HepG2 (cell line): ENCODE results near the gene MLANA. TPM values are rescaled to one million over a fixed set of nuclear protein-coding genes. Genes with fewer than 3 reads are reported as not detected.

ENCODE experiments used
- CCDC6 ChIP-seq: sonication (generic); formaldehyde crosslinking; IDR thresholded peaks from 2 replicates; pipeline ENCODE4 v1.8.1; 2022; ENCODE audit warnings: mild to moderate bottlenecking, missing genetic modification reagents, moderate library complexity
- EP300 ChIP-seq, 3 experiments: sonication (generic) in 1 of 3; formaldehyde crosslinking in 1 of 3; IDR thresholded peaks; 2 replicates each; pipeline versions ENCODE4 v1.5.1 to v1.6.1; 2011 to 2020; ENCODE audit warnings: low read depth in 2 of 3, low read length in 2 of 3, borderline replicate concordance in 1 of 3, improper control_type of control experiment in 1 of 3, mild to moderate bottlenecking in 1 of 3, missing genetic modification reagents in 1 of 3, moderate library complexity in 1 of 3
- FOXP1 ChIP-seq, 2 experiments: fragments of 450-650 bp in 1 of 2; IDR thresholded peaks; 2 replicates each; pipeline ENCODE4 v1.6.1; 2017 to 2018; ENCODE audit warnings: antibody characterized with exemption in 1 of 2
- GATAD1 ChIP-seq: IDR thresholded peaks from 2 replicates; pipeline ENCODE4 v1.6.1; 2016; ENCODE audit warnings: missing genetic modification reagents, missing compliant biosample characterization
- HDAC1 ChIP-seq: sonication (generic); formaldehyde crosslinking; IDR thresholded peaks from 2 replicates; pipeline ENCODE4 v1.5.1; 2020; ENCODE audit warnings: mild to moderate bottlenecking, missing genetic modification reagents
- MAFF ChIP-seq: IDR thresholded peaks from 2 replicates; pipeline ENCODE4 v1.6.1; 2011; ENCODE audit warnings: low read depth, low read length, improper control_type of control experiment
- MLLT10 ChIP-seq: sonication (generic); formaldehyde crosslinking; IDR thresholded peaks from 2 replicates; pipeline ENCODE4 v1.4.0; 2020; ENCODE audit warnings: missing genetic modification reagents
- NRL ChIP-seq: sonication (generic); formaldehyde crosslinking; IDR thresholded peaks from 2 replicates; pipeline ENCODE4 v1.5.0; 2020; ENCODE audit warnings: missing genetic modification reagents, mild to moderate bottlenecking, moderate library complexity, borderline replicate concordance
- REPIN1 ChIP-seq: sonication (generic); formaldehyde crosslinking; IDR thresholded peaks from 2 replicates; pipeline ENCODE4 v1.8.0; 2022; ENCODE audit warnings: missing genetic modification reagents, low read depth, mild to moderate bottlenecking, borderline replicate concordance
- RXRA ChIP-seq: sonication (generic); formaldehyde crosslinking; IDR thresholded peaks from 2 replicates; pipeline ENCODE4 v1.5.1; 2020; ENCODE audit warnings: missing genetic modification reagents
- TGIF2 ChIP-seq: IDR thresholded peaks from 2 replicates; pipeline ENCODE4 v1.6.1; 2016; ENCODE audit warnings: control low read depth, missing compliant biosample characterization
- TOE1 ChIP-seq: sonication (generic); formaldehyde crosslinking; IDR thresholded peaks from 2 replicates; pipeline ENCODE4 v1.4.0; 2020; ENCODE audit warnings: mild to moderate bottlenecking, missing genetic modification reagents
- XBP1 ChIP-seq: sonication (generic); formaldehyde crosslinking; IDR thresholded peaks from 2 replicates; pipeline ENCODE4 v1.5.0; 2020; ENCODE audit warnings: missing genetic modification reagents
- ZBTB38 ChIP-seq: sonication (generic); formaldehyde crosslinking; IDR thresholded peaks from 2 replicates; pipeline ENCODE4 v1.5.1; 2020; ENCODE audit warnings: mild to moderate bottlenecking, missing genetic modification reagents
- ZNF703 ChIP-seq: sonication (generic); formaldehyde crosslinking; IDR thresholded peaks from 2 replicates; pipeline ENCODE4 v1.5.1; 2020; ENCODE audit warnings: missing genetic modification reagents, mild to moderate bottlenecking, moderate library complexity, borderline replicate concordance
- ZNF746 ChIP-seq: sonication (generic); formaldehyde crosslinking; IDR thresholded peaks from 2 replicates; pipeline ENCODE4 v1.8.0; 2022; ENCODE audit warnings: mild to moderate bottlenecking, missing genetic modification reagents
- polyA plus RNA-seq, 8 experiments: library from polyadenylated mRNA; depleted of rRNA in 3 of 8; stranded (reverse) in 7 of 8; unstranded in 1 of 8; fragments of >200 nt; fragmentation: Illumina TruSeq in 4 of 8; extraction: Trizol in 4 of 8; gene quantifications; 2 replicates each; pipeline versions ENCODE4 v1.2.1 to v1.2.3, GENCODE V29; 2011 to 2016; ENCODE audit warnings: low read depth in 4 of 8, missing spikeins in 1 of 8, mixed read lengths in 1 of 8; ENCODE audit not compliant: insufficient read depth in 1 of 8
- total RNA-seq, 5 experiments: library from RNA; depleted of rRNA; stranded (reverse); fragments of >200 nt; fragmentation: Illumina TruSeq; extraction: Trizol; gene quantifications; 2 replicates each; pipeline ENCODE4 v1.2.3, GENCODE V29; 2016; ENCODE audit warnings: low read depth in 1 of 5
- TF ChIP-seq, protein P1 (sequence below): sonication (generic); formaldehyde crosslinking; IDR thresholded peaks from 2 replicates; pipeline ENCODE4 v1.5.1; 2020; ENCODE audit warnings: mild to moderate bottlenecking, missing genetic modification reagents
- TF ChIP-seq, protein P2 (sequence below): sonication (generic); formaldehyde crosslinking; IDR thresholded peaks from 2 replicates; pipeline ENCODE4 v1.4.0; 2020; ENCODE audit warnings: mild to moderate bottlenecking, missing genetic modification reagents, borderline replicate concordance
- TF ChIP-seq, protein P3 (sequence below): sonication (generic); formaldehyde crosslinking; IDR thresholded peaks from 2 replicates; pipeline ENCODE4 v1.5.0; 2020; ENCODE audit warnings: mild to moderate bottlenecking, missing genetic modification reagents, moderate library complexity
- TF ChIP-seq, protein P4 (sequence below): IDR thresholded peaks from 2 replicates; pipeline ENCODE4 v1.6.1; 2016
- TF ChIP-seq, protein P5 (sequence below): sonication (generic); formaldehyde crosslinking; IDR thresholded peaks from 2 replicates; pipeline ENCODE4 v1.5.1; 2020; ENCODE audit warnings: missing genetic modification reagents, mild to moderate bottlenecking, borderline replicate concordance
- TF ChIP-seq, protein P6 (sequence below): sonication (generic); formaldehyde crosslinking; IDR thresholded peaks from 2 replicates; pipeline ENCODE4 v1.5.1; 2020; ENCODE audit warnings: missing genetic modification reagents, mild to moderate bottlenecking, borderline replicate concordance

Gene MLANA
- total and polyA plus RNA-seq, 2 of the 13 experiments (the other 11 are each of a cell fraction or from before 2014, with no cell fraction given), result 0.11 to 0.18 TPM

DNA sequence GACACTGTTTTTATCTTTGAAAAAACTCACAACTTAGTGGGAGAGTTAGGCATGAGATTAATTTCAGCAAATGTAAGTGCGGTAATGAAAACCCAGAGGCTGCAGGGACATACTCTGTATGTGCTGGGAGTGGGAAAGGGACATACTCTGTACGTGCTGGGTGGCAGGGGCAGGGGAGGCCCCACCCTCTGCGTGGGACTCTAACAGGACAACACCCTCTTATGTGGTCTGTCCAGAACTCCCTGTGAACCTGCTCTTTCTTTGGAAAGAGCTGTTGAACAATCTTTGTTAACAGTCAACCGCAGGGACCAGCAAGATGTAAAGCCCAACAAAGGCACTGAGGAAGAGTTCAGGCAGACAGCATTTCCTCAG, 2.4 kb downstream of the MLANA start (continued):
- TF ChIP-seq, protein P1, sequence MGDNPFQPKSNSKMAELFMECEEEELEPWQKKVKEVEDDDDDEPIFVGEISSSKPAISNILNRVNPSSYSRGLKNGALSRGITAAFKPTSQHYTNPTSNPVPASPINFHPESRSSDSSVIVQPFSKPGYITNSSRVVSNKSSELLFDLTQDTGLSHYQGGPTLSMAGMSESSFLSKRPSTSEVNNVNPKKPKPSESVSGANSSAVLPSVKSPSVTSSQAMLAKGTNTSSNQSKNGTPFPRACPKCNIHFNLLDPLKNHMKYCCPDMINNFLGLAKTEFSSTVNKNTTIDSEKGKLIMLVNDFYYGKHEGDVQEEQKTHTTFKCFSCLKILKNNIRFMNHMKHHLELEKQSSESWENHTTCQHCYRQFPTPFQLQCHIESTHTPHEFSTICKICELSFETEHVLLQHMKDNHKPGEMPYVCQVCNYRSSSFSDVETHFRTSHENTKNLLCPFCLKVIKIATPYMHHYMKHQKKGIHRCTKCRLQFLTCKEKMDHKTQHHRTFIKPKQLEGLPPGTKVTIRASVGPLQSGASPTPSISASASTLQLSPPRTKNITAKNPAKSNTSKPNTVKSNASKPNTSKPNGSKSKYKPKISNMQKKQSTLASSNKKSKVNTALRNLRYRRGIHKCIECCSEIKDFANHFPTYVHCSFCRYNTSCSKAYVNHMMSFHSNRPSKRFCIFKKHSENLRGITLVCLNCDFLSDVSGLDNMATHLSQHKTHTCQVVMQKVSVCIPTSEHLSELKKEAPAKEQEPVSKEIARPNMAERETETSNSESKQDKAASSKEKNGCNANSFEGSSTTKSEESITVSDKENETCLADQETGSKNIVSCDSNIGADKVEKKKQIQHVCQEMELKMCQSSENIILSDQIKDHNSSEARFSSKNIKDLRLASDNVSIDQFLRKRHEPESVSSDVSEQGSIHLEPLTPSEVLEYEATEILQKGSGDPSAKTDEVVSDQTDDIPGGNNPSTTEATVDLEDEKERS, result no peak
- TF ChIP-seq ZNF746 (CRISPR knock-in tag) (no peak), FOXP1 (IDR thresholded peaks at IDR 0.05) (no peak), FOXP1 (CRISPR knock-in tag; IDR thresholded peaks at IDR 0.05) (no peak), RXRA (no peak; the same call in 1 of the 2 replicates), ZBTB38 (CRISPR knock-in tag) (peak; percentile 70), MAFF (no peak), REPIN1 (CRISPR knock-in tag) (no peak), MLLT10 (no peak), NRL (CRISPR knock-in tag) (no peak), ZNF703 (no peak), CCDC6 (no peak), EP300 (IDR thresholded peaks at IDR 0.05; ENCODE audit: low read depth in 2 of 2, low read length in 2 of 2) (0 out of 4 replicates have a peak, but pooled peaks of 1 of the 2 experiments have one; percentile 16), EP300 (CRISPR knock-in tag; IDR thresholded peaks at IDR 0.05; ENCODE audit: borderline replicate concordance) (no peak), GATAD1 (CRISPR knock-in tag) (no peak), HDAC1 (CRISPR knock-in tag) (no peak), XBP1 (CRISPR knock-in tag) (no peak), TGIF2 (CRISPR knock-in tag) (no peak), TOE1 (CRISPR knock-in tag) (no peak)
- TF ChIP-seq, protein P2, sequence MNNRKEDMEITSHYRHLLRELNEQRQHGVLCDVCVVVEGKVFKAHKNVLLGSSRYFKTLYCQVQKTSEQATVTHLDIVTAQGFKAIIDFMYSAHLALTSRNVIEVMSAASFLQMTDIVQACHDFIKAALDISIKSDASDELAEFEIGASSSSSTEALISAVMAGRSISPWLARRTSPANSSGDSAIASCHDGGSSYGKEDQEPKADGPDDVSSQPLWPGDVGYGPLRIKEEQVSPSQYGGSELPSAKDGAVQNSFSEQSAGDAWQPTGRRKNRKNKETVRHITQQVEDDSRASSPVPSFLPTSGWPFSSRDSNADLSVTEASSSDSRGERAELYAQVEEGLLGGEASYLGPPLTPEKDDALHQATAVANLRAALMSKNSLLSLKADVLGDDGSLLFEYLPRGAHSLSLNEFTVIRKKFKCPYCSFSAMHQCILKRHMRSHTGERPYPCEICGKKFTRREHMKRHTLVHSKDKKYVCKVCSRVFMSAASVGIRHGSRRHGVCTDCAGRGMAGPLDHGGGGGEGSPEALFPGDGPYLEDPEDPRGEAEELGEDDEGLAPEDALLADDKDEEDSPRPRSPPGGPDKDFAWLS (CRISPR knock-in tag), result no peak
- TF ChIP-seq, protein P3, sequence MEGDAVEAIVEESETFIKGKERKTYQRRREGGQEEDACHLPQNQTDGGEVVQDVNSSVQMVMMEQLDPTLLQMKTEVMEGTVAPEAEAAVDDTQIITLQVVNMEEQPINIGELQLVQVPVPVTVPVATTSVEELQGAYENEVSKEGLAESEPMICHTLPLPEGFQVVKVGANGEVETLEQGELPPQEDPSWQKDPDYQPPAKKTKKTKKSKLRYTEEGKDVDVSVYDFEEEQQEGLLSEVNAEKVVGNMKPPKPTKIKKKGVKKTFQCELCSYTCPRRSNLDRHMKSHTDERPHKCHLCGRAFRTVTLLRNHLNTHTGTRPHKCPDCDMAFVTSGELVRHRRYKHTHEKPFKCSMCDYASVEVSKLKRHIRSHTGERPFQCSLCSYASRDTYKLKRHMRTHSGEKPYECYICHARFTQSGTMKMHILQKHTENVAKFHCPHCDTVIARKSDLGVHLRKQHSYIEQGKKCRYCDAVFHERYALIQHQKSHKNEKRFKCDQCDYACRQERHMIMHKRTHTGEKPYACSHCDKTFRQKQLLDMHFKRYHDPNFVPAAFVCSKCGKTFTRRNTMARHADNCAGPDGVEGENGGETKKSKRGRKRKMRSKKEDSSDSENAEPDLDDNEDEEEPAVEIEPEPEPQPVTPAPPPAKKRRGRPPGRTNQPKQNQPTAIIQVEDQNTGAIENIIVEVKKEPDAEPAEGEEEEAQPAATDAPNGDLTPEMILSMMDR (CRISPR knock-in tag), result no peak
- TF ChIP-seq, protein P4, sequence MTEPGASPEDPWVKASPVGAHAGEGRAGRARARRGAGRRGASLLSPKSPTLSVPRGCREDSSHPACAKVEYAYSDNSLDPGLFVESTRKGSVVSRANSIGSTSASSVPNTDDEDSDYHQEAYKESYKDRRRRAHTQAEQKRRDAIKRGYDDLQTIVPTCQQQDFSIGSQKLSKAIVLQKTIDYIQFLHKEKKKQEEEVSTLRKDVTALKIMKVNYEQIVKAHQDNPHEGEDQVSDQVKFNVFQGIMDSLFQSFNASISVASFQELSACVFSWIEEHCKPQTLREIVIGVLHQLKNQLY, result no peak
- TF ChIP-seq, protein P5, sequence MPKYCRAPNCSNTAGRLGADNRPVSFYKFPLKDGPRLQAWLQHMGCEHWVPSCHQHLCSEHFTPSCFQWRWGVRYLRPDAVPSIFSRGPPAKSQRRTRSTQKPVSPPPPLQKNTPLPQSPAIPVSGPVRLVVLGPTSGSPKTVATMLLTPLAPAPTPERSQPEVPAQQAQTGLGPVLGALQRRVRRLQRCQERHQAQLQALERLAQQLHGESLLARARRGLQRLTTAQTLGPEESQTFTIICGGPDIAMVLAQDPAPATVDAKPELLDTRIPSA (CRISPR knock-in tag), result no peak
- TF ChIP-seq, protein P6, sequence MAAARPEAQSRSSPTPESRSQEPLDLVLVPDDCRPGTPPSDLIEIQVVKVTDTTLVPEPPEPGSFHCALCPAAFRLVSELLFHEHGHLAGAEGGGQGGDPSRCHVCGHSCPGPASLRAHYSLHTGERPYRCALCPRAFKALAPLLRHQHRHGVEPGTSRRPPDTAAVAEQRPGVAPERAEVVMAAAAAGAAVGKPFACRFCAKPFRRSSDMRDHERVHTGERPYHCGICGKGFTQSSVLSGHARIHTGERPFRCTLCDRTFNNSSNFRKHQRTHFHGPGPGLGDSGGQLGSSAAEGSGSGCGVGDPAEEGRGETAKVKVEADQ (CRISPR knock-in tag), result no peak
